IMR-90 (cell line): ENCODE measurements around the gene TAL2. TPM values are rescaled to one million over a fixed set of nuclear protein-coding genes. Genes with fewer than 3 reads are reported as not detected.

ENCODE experiments used
- ATAC-seq: fragments of 200-7000 bp; cut with Tn5 transposase; 2 replicates; pipeline ENCODE4 v1.9.1; 2020; ENCODE audit warnings: low read depth, mild to moderate bottlenecking, moderate library complexity
- BruUV-seq: library from RNA; stranded (reverse); fragments of 400-500 nt; replicated peaks from 2 replicates; lab custom pipeline; 2021; lab: Mats Ljungman, UMichigan
- CTCF ChIA-PET: fragments of 300-600 bp; formaldehyde crosslinking; extraction: SDS; loops from one replicate; lab custom pipeline; 2021; ENCODE audit warnings: antibody characterized with exemption; lab: Yijun Ruan, JAX
- POLR2A ChIA-PET: fragments of 300-600 bp; sonication (Branson Sonifier 250); formaldehyde crosslinking; loops from one replicate; lab custom pipeline; 2022; ENCODE audit warnings: antibody characterized with exemption; ENCODE audit not compliant: unreplicated experiment; lab: Charles Lee
- DNase-seq: peaks from one replicate; pipeline ENCODE4 v3.0.0; 2013
- H2AFZ ChIP-seq: replicated peaks from 2 replicates; pipeline ENCODE3; 2013; ENCODE audit warnings: low read length, mild to moderate bottlenecking; ENCODE audit not compliant: poor library complexity
- H2AK5ac ChIP-seq: 2 replicates; pipeline ENCODE4 v1.6.1; 2013; ENCODE audit warnings: low read depth, low read length, inconsistent platforms
- H2AK9ac ChIP-seq: replicated peaks from 2 replicates; pipeline ENCODE3; 2013; ENCODE audit warnings: mild to moderate bottlenecking, low read depth, low read length, moderate library complexity; ENCODE audit not compliant: poor library complexity
- H2BK120ac ChIP-seq: 2 replicates; pipeline ENCODE4 v1.6.1; 2013; ENCODE audit warnings: low read depth, low read length, inconsistent platforms
- H2BK15ac ChIP-seq: 3 replicates; pipeline ENCODE4 v1.6.1; 2013; ENCODE audit warnings: low read depth, low read length, inconsistent platforms
- H2BK20ac ChIP-seq: 2 replicates; pipeline ENCODE4 v1.6.1; 2013; ENCODE audit warnings: low read depth, mild to moderate bottlenecking, inconsistent platforms, low read length, moderate library complexity
- H2BK5ac ChIP-seq: 2 replicates; pipeline ENCODE4 v1.6.1; 2013; ENCODE audit warnings: mild to moderate bottlenecking, low read depth, low read length, inconsistent platforms; ENCODE audit not compliant: poor library complexity, severe bottlenecking
- H3K14ac ChIP-seq: replicated peaks from 2 replicates; pipeline ENCODE4 v1.6.1; 2013; ENCODE audit warnings: low read depth, low read length, inconsistent platforms
- H3K18ac ChIP-seq: 2 replicates; pipeline ENCODE4 v1.6.1; 2013; ENCODE audit warnings: low read depth, low read length, control low read depth
- H3K23ac ChIP-seq: 2 replicates; pipeline ENCODE4 v1.6.1; 2013; ENCODE audit warnings: low read depth, low read length, inconsistent platforms
- H3K27ac ChIP-seq: 2 replicates; pipeline ENCODE4 v1.5.1; 2013; ENCODE audit warnings: mild to moderate bottlenecking, control low read depth, low read length; ENCODE audit not compliant: insufficient read depth
- H3K27me3 ChIP-seq: 2 replicates; pipeline ENCODE4 v1.6.1; 2013; ENCODE audit warnings: low read length; ENCODE audit not compliant: control insufficient read depth, insufficient read depth
- H3K36me3 ChIP-seq: 2 replicates; pipeline ENCODE4 v1.6.1; 2013; ENCODE audit warnings: low read length, mixed read lengths; ENCODE audit not compliant: control insufficient read depth, insufficient read depth
- H3K4ac ChIP-seq: 2 replicates; pipeline ENCODE4 v1.6.1; 2013; ENCODE audit warnings: low read depth, low read length, inconsistent platforms
- H3K4me1 ChIP-seq: 2 replicates; pipeline ENCODE4 v1.6.1; 2013; ENCODE audit warnings: low read length, mixed read lengths; ENCODE audit not compliant: control insufficient read depth, insufficient read depth
- H3K4me2 ChIP-seq: 2 replicates; pipeline ENCODE4 v1.6.1; 2013; ENCODE audit warnings: low read depth, mild to moderate bottlenecking, control low read depth, low read length, moderate library complexity
- H3K4me3 ChIP-seq: 2 replicates; pipeline ENCODE4 v1.5.1; 2013; ENCODE audit warnings: low read depth, mild to moderate bottlenecking, control low read depth, low read length, moderate library complexity; ENCODE audit not compliant: insufficient read depth
- H3K56ac ChIP-seq: 2 replicates; pipeline ENCODE4 v1.6.1; 2013; ENCODE audit warnings: low read length, inconsistent platforms; ENCODE audit not compliant: insufficient read depth; ENCODE audit errors: extremely low read depth
- H3K79me1 ChIP-seq, 2 experiments: 2 replicates each; pipeline ENCODE4 v1.6.1; 2013; ENCODE audit warnings: low read length in 2 of 2, inconsistent platforms in 1 of 2, low read depth in 1 of 2
- H3K9ac ChIP-seq: 2 replicates; pipeline ENCODE4 v1.6.1; 2013; ENCODE audit warnings: low read depth, low read length, control low read depth
- H3K9me1 ChIP-seq: 2 replicates; pipeline ENCODE4 v1.6.1; 2013; ENCODE audit warnings: low read length, inconsistent platforms; ENCODE audit not compliant: insufficient read depth
- H3K9me3 ChIP-seq: 2 replicates; pipeline ENCODE4 v1.6.1; 2013; ENCODE audit warnings: low read length; ENCODE audit not compliant: control insufficient read depth, insufficient read depth
- H4K20me1 ChIP-seq: 2 replicates; pipeline ENCODE4 v1.6.1; 2013; ENCODE audit warnings: low read length, inconsistent platforms; ENCODE audit not compliant: insufficient read depth
- H4K5ac ChIP-seq: 2 replicates; pipeline ENCODE4 v1.6.1; 2013; ENCODE audit warnings: mild to moderate bottlenecking, low read depth, low read length, control low read depth
- H4K8ac ChIP-seq, 2 experiments: 2 replicates each; pipeline ENCODE4 v1.6.1; 2013; ENCODE audit warnings: low read depth in 2 of 2, low read length in 2 of 2, control low read depth in 1 of 2, inconsistent platforms in 1 of 2
- H4K91ac ChIP-seq: 2 replicates; pipeline ENCODE4 v1.6.1; 2013; ENCODE audit warnings: low read depth, low read length, inconsistent platforms; ENCODE audit not compliant: insufficient read depth
- BHLHE40 ChIP-seq: fragments of 150-350 bp; IDR thresholded peaks from 2 replicates; pipeline ENCODE4 v1.6.1; 2016; ENCODE audit warnings: mild to moderate bottlenecking, low read depth, low read length
- CHD1 ChIP-seq: IDR thresholded peaks from 2 replicates; pipeline ENCODE4 v1.6.1; 2012; ENCODE audit warnings: low read depth, low read length, improper control_type of control experiment
- CTCF ChIP-seq: conservative IDR thresholded peaks from 2 replicates; pipeline ENCODE4 v1.5.1; 2012; ENCODE audit warnings: mild to moderate bottlenecking, low read depth, low read length, improper control_type of control experiment
- ELK1 ChIP-seq: fragments of 150-350 bp; IDR thresholded peaks from 2 replicates; pipeline ENCODE4 v1.6.1; 2016; ENCODE audit warnings: low read depth, mild to moderate bottlenecking, low read length, moderate library complexity, borderline replicate concordance
- FOS ChIP-seq: fragments of 150-350 bp; IDR thresholded peaks from 2 replicates; pipeline ENCODE4 v1.6.1; 2016; ENCODE audit warnings: low read depth, low read length
- MAFK ChIP-seq: IDR thresholded peaks from 2 replicates; pipeline ENCODE4 v1.6.1; 2012; ENCODE audit warnings: low read depth, low read length, improper control_type of control experiment
- MAZ ChIP-seq: IDR thresholded peaks from 2 replicates; pipeline ENCODE4 v1.6.1; 2012; ENCODE audit warnings: low read depth, mild to moderate bottlenecking, low read length, improper control_type of control experiment, moderate library complexity, borderline replicate concordance
- MXI1 ChIP-seq: IDR thresholded peaks from 2 replicates; pipeline ENCODE4 v1.6.1; 2012; ENCODE audit warnings: low read depth, mild to moderate bottlenecking, low read length, moderate library complexity, borderline replicate concordance
- NFE2L2 ChIP-seq: fragments of 150-350 bp; IDR thresholded peaks from 2 replicates; pipeline ENCODE4 v1.6.1; 2016; ENCODE audit warnings: low read depth, mild to moderate bottlenecking, low read length
- POLR2A ChIP-seq: IDR thresholded peaks from 2 replicates; pipeline ENCODE4 v1.6.1; 2012; ENCODE audit warnings: mild to moderate bottlenecking, low read depth, low read length
- RAD21 ChIP-seq: IDR thresholded peaks from 2 replicates; pipeline ENCODE4 v1.6.1; 2012; ENCODE audit warnings: low read length, improper control_type of control experiment
- RCOR1 ChIP-seq: IDR thresholded peaks from 2 replicates; pipeline ENCODE4 v1.6.1; 2012; ENCODE audit warnings: mild to moderate bottlenecking, low read length, improper control_type of control experiment; ENCODE audit not compliant: insufficient replicate concordance
- RFX5 ChIP-seq: IDR thresholded peaks from 2 replicates; pipeline ENCODE4 v1.8.0; 2012; ENCODE audit warnings: low read depth, mild to moderate bottlenecking, low read length, moderate library complexity
- SMC3 ChIP-seq: fragments of 150-350 bp; IDR thresholded peaks from 2 replicates; pipeline ENCODE4 v1.6.1; 2016; ENCODE audit warnings: low read depth, mild to moderate bottlenecking, antibody characterized with exemption, low read length, moderate library complexity
- dilution Hi-C: fragments of 300-500 bp; cut with HindIII; formaldehyde crosslinking; loops from one replicate; pipeline ENCODE4 v1.14.3; 2018; ENCODE audit warnings: low sequenced_read_pairs; ENCODE audit not compliant: unreplicated experiment
- in situ Hi-C: fragments of 300-500 bp; cut with MboI; formaldehyde crosslinking; loops from 3 replicates; pipeline ENCODE4 v1.14.3; 2019; ENCODE audit warnings: low sequenced_read_pairs, inconsistent platforms, mixed read lengths
- intact Hi-C: fragments of 100-400 bp; cut with micrococcal nuclease; formaldehyde crosslinking; loops from 2 replicates; pipeline ENCODE4 v1.10.0; 2022
- polyA plus RNA-seq, 3 experiments: library from polyadenylated mRNA; depleted of rRNA; stranded (reverse); fragments of >200 nt; gene quantifications; 2 replicates each; pipeline ENCODE4 v1.2.3, GENCODE V29; 2012; ENCODE audit warnings: low replicate concordance in 1 of 3
- total RNA-seq: library from RNA; depleted of rRNA; stranded (reverse); fragments of >200 nt; gene quantifications from 2 replicates; pipeline ENCODE4 v1.2.3, GENCODE V29; 2012

Gene TAL2
- total and polyA plus RNA-seq, 2 of the 4 experiments (the other 2 are of a cell fraction), result 0.26 TPM; not detected in 1

GRCh38 chr9:105643795-105644194, 18.5 kb upstream of the TAL2 start:
- H2BK120ac ChIP-seq, result no peak overlapping the region
- POLR2A ChIA-PET, result no interaction called here
- no peak overlapping the region for H3K18ac ChIP-seq
- H2AFZ ChIP-seq, result no peak overlapping the region
- no peak overlapping the region for H2BK5ac ChIP-seq
- H3K4me2 ChIP-seq, result no peak overlapping the region
- no peak overlapping the region for H3K14ac ChIP-seq
- H3K56ac ChIP-seq, result no peak overlapping the region
- no peaks in the 10 kb centered on the region for H3K9me1 ChIP-seq
- H3K27ac ChIP-seq, result no peak overlapping the region
- H3K23ac ChIP-seq, result no peak overlapping the region
- no peak overlapping the region for H2BK15ac ChIP-seq
- H2AK5ac ChIP-seq, result no peak overlapping the region
- dilution Hi-C loops (no loop called here), in situ Hi-C loops (no loop called here), intact Hi-C loops (no loop called here)
- TF ChIP-seq SMC3, result no peak
- TF ChIP-seq RCOR1, result no peak
- no peak for TF ChIP-seq MAFK
- TF ChIP-seq BHLHE40, result no peak
- TF ChIP-seq CTCF, result no peak
- TF ChIP-seq NFE2L2, result no peak
- TF ChIP-seq RAD21, result no peak
- no peak for TF ChIP-seq FOS
- no peak for TF ChIP-seq POLR2A
- no peak for TF ChIP-seq ELK1
- TF ChIP-seq CHD1, result no peak
- no peak for TF ChIP-seq RFX5
- no peak for TF ChIP-seq MXI1
- no peak for TF ChIP-seq MAZ
- CTCF ChIA-PET, result no interaction called here
- H4K20me1 ChIP-seq, result no peaks in the 10 kb centered on the region
- ATAC-seq (no peak), DNase-seq (no peak)
- H3K4ac ChIP-seq, result no peak overlapping the region
- H3K4me3 ChIP-seq, result no peak overlapping the region
- no TSS peak for BruUV-seq
- no peak overlapping the region for H2AK9ac ChIP-seq
- no peaks in the 10 kb centered on the region for H3K27me3 ChIP-seq
- no peak overlapping the region for H4K5ac ChIP-seq
- no peak overlapping the region for H3K9ac ChIP-seq
- no peaks in the 10 kb centered on the region for H3K4me1 ChIP-seq
- no peaks in the 10 kb centered on the region for H3K36me3 ChIP-seq
- H3K9me3 ChIP-seq, result no peaks in the 10 kb centered on the region
- no peak overlapping the region for H4K91ac ChIP-seq
- H2BK20ac ChIP-seq, result no peak overlapping the region
- no peaks in the 10 kb centered on the region for H3K79me1 ChIP-seq
- no peak overlapping the region for H4K8ac ChIP-seq
